Retina (tissue), 1 donor: ENCODE data around the gene LRMDA.

Experiments
- DNase-seq: peaks from one replicate; pipeline ENCODE4 v3.0.0-alpha.2; 2016

LRMDA gene

GRCh38 chr10:76197293-76197692 lies 765.9 kb downstream of the LRMDA start:
- DNase-seq: no peak

DNA sequence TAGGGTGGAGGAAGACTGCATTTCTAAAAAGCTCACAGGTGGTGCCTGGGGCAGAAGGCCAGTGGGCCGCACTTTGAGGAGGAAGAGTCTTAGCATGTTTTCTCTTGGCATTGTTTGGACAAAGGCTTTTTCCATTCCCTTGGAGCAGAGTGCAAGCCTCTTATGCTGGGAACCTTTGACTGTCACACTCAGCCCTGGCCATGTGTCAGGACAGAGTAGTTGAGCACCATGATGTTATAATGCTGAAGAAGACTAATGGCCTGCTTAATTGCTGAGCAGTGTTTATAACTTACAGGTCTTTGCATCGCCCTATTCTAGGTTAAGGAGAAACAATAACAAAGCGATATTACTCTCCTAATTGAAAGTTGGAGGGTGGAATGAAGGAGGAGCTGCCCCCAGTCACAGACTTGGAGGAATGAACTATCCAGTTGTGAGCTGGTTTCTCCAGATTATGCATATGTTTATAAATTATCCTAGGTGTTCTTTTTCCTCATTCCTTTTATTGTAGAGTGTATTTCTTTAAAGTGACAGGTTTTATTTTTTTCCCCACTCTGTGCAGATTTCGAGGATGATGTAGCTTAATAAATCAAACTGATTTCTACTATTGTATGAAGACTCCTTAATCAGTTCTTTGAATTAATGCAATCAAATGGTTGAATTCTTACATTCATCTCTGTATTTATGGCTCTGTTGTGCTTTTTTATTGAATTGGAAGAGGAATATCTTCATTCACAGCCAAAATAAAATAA lies 767.0 kb downstream of the LRMDA start:
- no peak for DNase-seq

DNA sequence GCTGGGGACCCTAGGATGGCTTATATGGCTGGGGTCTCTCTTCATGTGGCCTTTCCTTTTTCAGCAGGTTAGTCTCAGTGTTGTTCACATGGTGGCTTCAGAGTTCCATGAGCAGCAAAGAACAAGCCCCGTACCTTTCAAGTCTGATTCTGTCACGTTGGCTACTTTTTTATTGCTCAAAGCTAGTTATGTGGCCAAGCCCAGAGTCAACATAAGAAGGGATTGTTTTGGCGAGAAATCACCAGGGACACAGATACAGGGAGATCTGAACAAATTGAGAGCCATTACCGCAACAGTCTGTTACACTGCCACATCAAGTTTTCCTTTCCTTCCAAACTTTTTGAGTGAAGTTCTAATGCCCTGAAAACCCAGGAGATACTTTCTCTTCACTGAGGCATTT lies 770.5 kb downstream of the LRMDA start:
- DNase-seq: no peak

DNA sequence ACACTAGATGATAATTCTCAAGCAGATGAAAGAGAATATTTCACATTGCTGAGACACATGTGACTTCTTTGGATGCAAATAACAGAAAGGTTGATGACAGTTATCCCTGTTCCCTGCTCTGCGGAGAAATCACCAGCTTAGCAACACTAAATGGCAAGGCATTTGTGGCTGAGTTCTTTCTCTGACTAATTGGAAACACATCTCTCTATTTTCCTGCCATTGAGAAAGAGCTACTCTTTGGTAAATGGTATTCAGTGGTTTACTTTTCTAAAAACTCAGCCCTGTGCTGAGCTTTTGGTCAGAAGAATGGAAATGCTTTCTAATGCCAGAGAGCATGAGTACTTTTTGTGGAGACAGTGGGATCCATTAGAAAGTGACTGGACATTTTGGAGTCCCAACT lies 771.4 kb downstream of the LRMDA start:
- DNase-seq: no peak

GRCh38 chr10:76205361-76205760 lies 773.9 kb downstream of the LRMDA start:
- no peak for DNase-seq

DNA sequence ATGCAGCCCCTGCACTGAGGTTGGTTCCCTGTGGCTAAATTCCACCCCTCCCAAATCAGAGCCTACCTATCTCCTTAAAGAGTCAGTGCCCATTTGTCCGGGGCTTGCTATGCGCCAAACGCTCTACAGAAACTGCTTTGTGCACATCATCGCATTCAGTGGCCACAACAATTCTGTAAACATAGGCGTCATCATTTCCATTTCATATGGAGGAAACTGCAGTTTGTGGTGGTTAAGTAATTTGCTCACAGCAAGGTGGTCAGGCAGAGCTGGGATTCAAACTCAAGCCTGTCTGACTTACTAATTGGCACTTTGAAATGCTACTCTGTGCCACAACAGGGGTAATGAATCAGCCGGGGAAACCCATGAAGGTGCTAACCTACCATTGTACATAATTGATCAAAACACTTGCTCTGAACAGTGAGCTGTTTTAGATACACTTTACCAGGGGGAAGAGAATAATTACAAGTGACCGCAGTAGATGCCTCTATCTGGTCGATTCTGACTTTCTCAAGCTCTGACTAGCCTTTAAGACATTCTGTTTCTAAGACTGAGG lies 775.5 kb downstream of the LRMDA start:
- no peak for DNase-seq

DNA sequence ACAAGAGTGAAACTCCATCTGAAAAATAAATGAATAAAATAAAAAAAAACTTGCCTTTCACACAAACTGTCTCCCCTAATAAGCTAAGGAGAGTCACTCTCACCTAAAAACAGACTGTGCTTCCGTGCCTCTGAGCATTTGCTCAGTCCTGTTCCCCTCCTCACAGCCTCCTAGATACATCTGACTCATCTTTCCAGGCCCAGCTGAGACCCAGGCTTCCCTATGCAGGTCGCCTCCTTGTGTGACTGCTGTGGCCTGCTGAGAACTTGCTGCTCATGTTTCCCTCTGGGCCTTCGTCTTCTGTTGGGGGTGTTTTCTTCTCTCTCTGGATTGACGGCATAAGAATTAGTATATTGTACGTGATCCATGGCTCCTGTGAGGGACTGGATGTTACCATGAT lies 777.7 kb downstream of the LRMDA start:
- DNase-seq: no peak

DNA sequence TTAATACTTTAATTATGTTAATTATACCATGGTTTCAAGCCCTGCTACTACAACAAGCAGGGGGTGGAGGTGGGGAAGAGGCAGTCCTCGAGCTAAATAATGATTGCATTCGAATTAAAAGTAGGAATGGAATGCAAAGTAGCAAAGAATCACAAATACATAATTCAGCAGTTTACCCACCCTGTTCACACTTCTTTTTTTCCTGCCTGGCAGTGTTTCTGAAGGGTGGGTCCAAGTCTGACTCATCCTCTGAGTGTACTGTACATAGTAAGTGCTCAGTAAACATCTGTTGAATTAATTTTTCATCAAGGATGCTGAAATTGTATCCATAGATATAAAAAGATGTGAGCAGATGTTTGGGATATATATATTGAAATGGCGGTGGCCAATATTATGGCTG lies 778.8 kb downstream of the LRMDA start:
- DNase-seq: no peak

DNA sequence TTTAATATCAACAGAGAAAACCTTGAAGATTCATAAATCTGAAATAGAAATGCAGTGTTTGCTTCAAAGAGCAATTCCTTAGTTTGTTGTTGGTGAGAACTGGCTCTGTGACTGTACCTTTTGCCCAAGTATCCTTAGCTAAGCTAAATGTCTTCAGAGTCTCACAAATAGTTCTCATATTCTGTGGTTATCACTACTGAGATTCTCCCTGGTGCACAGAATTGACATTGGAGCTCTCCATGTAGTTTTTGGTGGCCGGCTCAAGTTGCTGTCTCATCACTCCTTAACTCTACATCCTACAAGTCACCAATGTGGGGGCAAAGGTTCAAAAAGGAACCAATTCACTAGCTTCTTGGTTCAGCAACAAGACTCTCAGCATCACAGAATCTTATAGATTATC lies 780.3 kb downstream of the LRMDA start:
- no peak for DNase-seq

DNA sequence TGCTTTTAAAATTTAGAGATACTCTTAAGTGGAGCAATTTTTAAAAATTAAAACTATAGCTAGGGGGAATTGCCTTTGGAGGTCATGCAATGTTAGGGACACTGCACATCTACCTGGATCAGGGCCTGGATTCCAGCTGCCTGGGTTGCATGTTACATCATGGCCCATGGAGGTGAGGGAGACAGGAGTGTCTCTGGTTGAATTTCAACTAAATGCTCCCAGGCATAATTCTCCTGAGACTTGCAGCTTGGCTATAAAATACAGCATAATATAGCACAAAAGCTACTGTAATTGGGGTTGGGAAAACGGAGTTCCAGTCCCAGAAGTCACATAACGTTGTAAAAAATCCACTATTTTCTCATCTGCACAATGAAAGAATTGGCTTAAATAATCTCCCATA lies 782.5 kb downstream of the LRMDA start:
- no peak for DNase-seq

- DNase-seq: peak; percentile 47
Measured at GRCh38 chr10:76218035-76218434, 786.6 kb downstream of the LRMDA start.

DNA sequence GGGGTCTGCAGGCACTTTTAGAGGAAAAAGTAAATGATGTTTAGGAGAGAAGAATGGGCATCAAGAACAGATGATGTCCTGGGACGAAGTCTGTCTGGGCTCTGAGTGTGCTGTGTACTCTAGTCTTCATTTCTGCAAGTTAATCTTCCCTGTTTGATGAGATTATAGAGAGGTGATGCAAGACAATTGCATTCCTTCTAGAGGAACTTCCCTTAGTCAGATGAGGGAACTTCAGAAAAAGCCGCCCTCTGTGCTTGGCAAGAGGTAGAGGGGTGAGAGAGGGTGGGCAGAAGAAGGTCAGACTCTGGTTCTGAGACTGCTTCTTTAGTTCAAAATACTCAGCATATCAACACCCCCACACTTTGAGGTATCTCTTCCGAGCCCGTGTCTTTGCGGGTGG lies 797.9 kb downstream of the LRMDA start:
- DNase-seq: no peak

GRCh38 chr10:76230921-76231285 lies 799.5 kb downstream of the LRMDA start:
- DNase-seq: no peak

GRCh38 chr10:76231286-76231934 lies 800.0 kb downstream of the LRMDA start:
- DNase-seq: no peak

- no peak for DNase-seq
Measured at GRCh38 chr10:76234499-76235226, 803.2 kb downstream of the LRMDA start.

DNA sequence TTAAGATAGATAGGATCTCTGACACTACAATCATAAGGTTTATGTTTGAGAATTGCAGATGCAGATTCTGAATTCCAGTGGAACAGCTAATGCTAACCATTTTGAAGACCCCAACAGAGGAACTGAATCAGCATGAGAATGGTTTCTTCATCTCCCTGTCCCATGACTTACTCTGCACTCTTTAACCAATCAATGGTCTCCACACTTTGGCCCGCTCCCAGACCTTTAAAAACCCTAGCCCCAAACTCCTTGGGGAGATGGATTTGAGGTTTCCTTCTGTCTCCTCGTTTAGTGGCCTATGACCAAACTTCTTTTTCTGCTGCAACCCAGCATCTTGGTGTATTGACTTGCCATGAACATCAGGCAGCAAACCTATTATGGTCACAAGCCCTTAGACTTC lies 804.9 kb downstream of the LRMDA start:
- DNase-seq: no peak

DNA sequence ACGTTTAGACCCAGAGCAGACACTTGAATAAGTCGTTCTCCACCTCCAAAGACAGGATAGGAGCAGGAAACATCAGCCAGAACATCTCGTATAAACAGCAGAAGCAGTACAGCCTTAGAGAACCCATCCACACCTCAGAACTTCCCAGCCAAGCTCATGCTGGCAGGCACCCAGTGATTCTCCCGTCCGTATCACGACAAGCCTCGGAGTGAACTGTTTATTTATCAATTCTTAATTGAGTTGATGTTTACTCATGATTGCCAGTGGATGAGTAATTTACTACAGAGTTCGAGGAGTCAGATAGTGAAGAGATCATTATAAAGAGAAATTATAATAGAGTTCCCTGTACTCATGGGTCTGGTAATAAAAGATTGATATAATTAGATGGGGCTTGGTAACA lies 811.5 kb downstream of the LRMDA start:
- no peak for DNase-seq

DNA sequence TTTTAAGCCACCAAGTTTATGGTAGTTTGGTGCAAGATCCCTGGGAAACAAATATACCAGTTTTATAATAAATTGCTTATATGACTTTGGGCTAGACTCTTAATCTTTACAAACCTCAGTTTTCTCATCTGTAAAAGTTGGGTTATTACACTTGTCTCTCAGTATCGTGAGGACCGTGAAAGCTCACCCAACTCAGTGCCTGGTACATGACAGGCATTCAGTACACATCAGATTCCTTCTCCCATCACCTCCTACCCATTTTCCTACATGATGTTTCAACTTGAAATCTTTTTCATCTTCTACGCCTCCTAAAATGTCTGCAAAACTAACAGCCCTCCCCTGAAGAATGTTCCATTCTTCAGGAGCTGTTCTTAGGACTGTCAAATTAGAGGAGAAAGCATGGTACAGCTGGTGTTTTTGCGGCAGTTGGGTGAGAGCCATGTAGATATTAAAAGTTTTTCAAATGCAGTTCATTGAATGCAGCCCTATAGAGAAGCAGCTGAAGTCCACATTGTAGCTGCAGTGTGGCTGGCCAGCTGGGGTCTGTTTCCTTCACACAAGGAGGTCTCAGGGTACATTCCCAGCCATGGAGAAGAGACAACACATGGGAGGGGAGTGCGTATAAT lies 812.8 kb downstream of the LRMDA start:
- no peak for DNase-seq

DNA sequence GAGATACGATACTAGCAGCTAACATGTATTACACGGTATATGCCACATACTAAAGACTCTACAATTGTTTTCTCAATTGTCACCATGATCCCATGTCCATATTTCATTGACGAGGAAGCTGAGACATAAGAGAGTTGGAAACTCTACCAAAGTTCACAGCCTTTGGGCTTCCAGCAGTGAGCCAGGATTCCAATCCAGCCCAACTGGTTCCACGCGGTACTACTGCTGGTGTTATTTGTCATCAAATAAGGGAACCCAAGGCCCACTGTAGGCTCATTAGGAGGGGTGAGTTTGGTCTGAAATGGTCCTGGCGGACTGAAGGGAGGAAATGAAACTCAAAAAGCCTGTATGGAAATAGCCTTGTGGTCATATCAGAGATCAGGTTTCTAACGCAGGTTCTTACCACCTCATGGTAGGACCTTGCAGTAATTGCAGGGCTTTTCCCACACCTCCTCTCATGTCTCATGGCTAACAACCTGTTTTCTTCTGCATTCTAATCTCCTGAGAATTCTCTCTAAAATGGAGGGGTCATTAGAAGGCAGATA lies 814.6 kb downstream of the LRMDA start:
- no peak for DNase-seq

- DNase-seq: no peak
Measured at GRCh38 chr10:76248649-76249200, 817.3 kb downstream of the LRMDA start.

GRCh38 chr10:76251841-76252671 lies 820.6 kb downstream of the LRMDA start:
- DNase-seq: no peak

DNA sequence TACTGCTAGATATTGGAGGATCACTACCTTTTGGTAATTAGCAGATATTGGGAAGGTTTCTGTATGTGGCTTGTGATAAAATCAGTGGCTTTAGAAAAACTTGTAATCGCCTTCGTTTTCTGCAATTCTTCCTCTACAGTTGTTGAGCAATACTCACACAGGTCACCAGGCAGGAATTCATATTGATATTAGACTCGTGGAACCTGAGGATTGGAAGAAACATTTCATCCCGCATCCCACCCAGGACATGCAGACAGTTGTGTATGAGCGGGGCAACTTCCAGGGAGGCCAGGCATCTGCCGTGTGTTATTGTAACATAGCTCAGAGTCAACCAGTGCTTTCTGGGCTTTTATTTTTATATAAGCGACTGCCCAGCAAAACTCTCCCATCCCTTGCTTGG lies 821.3 kb downstream of the LRMDA start:
- no peak for DNase-seq
